Psoas muscle (tissue), 8 donors: ENCODE data around the gene DPP10. TPM values are rescaled to one million over a fixed set of nuclear protein-coding genes. Genes with fewer than 3 reads are reported as not detected.
"Not testable (repeated sequence)": the region's sequence is repeated elsewhere in the genome, so short reads cannot be mapped to it uniquely, and the experiment has no call there.

ENCODE experiments used
- ATAC-seq, 4 donors: fragments of 200-7000 bp; cut with Tn5 transposase; one replicate each; pipeline ENCODE4 v1.9.1; 2020; ENCODE audit warnings: moderate library complexity in 3 of 4, mild to moderate bottlenecking in 2 of 4
- DNase-seq, 2 donors: peaks; one replicate each; pipeline ENCODE4 v3.0.0-alpha.2; 2020
- H3K27ac ChIP-seq: fragments of 200-600 bp; one replicate; pipeline ENCODE4 v1.8.0; 2022
- H3K27me3 ChIP-seq, 3 donors: fragments of 200-600 bp in 1 of 3; one replicate each; pipeline versions ENCODE4 v1.6.1 to v1.8.0; 2013 to 2022; ENCODE audit warnings: low read length in 2 of 3, mild to moderate bottlenecking in 2 of 3, moderate library complexity in 1 of 3; ENCODE audit not compliant: insufficient read depth in 3 of 3
- H3K36me3 ChIP-seq, 2 donors: fragments of 200-600 bp in 1 of 2; one replicate each; pipeline versions ENCODE4 v1.6.1 to v1.8.0; 2013 to 2022; ENCODE audit warnings: low read depth in 1 of 2, mild to moderate bottlenecking in 1 of 2, moderate library complexity in 1 of 2; ENCODE audit not compliant: insufficient read depth in 1 of 2
- H3K4me1 ChIP-seq: fragments of 200-600 bp; one replicate; pipeline ENCODE4 v1.8.0; 2022
- H3K4me3 ChIP-seq: fragments of 200-600 bp; one replicate; pipeline ENCODE4 v1.8.0; 2022; ENCODE audit warnings: mild to moderate bottlenecking
- H3K9me3 ChIP-seq: fragments of 200-600 bp; one replicate; pipeline ENCODE4 v1.8.0; 2022
- CTCF ChIP-seq: fragments of 200-600 bp; IDR thresholded peaks from one replicate; pipeline ENCODE4 v1.8.0; 2022; ENCODE audit warnings: antibody characterized with exemption
- WGBS, 3 donors: extraction: QIAGEN DNeasy Blood & Tissue Kit; methylation state at CpG; one replicate each; pipeline versions ENCODE4 v1.1.6 to v1.1.7; 2013; 5-methylcytosine and 5-hydroxymethylcytosine counted together
- intact Hi-C, 2 donors: fragments of 100-400 bp; cut with DNase I; formaldehyde crosslinking; loops; one replicate each; pipeline versions ENCODE4 v1.11.0 to v1.14.2; 2022
- long read RNA-seq, 2 donors: library from polyadenylated mRNA; unstranded; transcript quantifications; one replicate each; pipeline ENCODE4 v2.0.0, GENCODE V29; 2021
- polyA plus RNA-seq, 3 donors: library from polyadenylated mRNA; stranded (reverse); fragments of 200-250 nt; gene quantifications; one replicate each; pipeline ENCODE4 v1.2.3, GENCODE V29; 2013
- total RNA-seq, 4 donors: library from RNA; stranded (reverse); fragmentation: NEBNext Ultra II Directional in 2 of 4; extraction: Animal tissue kit (Norgen Biotek cat#: 25700) in 2 of 4; gene quantifications; one replicate each; pipeline versions ENCODE4 v1.2.1 to v1.2.4, GENCODE V29; 2021 to 2023
- donor health status: healthy with polysubstance abuse.
- donor health status: DM: no; HTN: no; CAD: no; lungs with moderate emphysema.
- donor health status: Bipolar disorder and iron deficiency.
- donor health status: healthy.
- donor health status: DM: yes; HTN: yes; CAD: no.
- donor health status: DM: no; HTN: no; CAD: no.
- donor health status: DM: no; HTN: no; CAD: no.
- donor health status: DM: yes; HTN: yes; CAD: no.

DPP10 gene
- total RNA-seq (not detected), polyA plus RNA-seq (under 1 TPM in 2 of 3 donors, not detected in 1; 0.01 to 0.11 TPM)
- long read RNA-seq, donor 1, result 0 reads
- long read RNA-seq, donor 2, result 0 reads

DNA sequence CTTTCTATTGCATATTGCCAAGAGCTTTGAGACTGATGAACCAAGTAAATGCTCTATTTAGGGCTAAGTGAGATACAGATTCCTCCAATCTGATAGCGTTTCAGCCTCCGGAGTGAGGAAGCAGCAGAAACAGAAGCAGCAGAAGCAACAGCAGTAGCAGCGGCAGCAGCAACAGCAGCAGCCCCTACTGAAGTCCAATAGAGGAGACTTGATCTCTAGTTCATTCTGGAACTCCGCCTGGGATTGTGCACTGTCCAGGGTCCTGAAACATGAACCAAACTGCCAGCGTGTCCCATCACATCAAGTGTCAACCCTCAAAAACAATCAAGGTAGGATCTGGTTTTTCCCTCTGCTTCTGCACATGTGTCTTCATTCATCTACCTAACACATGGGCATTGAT, at the start of gene DPP10:
TSS of gene DPP10 (plus strand) at position 132 of the 400 bp plus-strand sequence.
- TF ChIP-seq CTCF, result no peak
- Histone ChIP-seq H3K9me3 (no peaks in the 10 kb centered on the region), H3K27me3 (no peaks in the 10 kb centered on the region), H3K4me3 (no peak within 1 kb of the TSS), H3K27ac (no peak within 1 kb of the TSS), H3K36me3 (no peaks in the 10 kb centered on the region), H3K4me1 (no peaks in the 10 kb centered on the region)
- intact Hi-C loops, result no loop called here
- WGBS, 3 donors, result 5 to 8% (median 6%) methylated on average over 5 of the region's 5 CpGs
- ATAC-seq, result no peak
- DNase-seq, result no peak

DNA sequence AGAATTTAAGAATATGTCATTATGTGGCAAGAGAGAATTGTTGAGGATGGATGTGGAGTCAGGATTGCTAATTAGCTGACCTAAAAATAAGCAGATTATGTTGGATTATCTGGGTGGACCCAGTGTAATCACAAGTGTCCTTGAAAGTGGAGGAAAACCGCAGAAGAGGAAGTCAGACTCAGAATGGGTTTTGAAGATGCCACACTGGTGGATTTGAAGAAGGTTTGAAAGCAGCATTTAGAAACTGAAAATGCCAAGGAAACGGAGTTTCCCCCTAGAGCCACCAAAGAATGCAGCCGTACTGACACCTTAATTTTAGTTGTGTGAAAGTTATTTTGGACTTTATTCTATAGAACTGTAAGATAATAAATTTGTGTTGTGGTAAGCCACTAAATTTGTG, 41.6 kb upstream of the DPP10 start:
- ATAC-seq (no peak), DNase-seq (no peak)
- Histone ChIP-seq H3K4me3 (no peak overlapping the region), H3K9me3 (no peaks in the 10 kb centered on the region), H3K4me1 (no peaks in the 10 kb centered on the region), H3K27me3 (no peaks in the 10 kb centered on the region), H3K27ac (no peak overlapping the region), H3K36me3 (no peaks in the 10 kb centered on the region)
- intact Hi-C loops, result no loop called here
- TF ChIP-seq CTCF, result no peak
- WGBS, 3 donors, result 76 to 79% (median 79%) methylated on average over 3 of the region's 3 CpGs

- ATAC-seq (no peak), DNase-seq (peak in 1 of 2 donors; percentile 49)
- no peak for TF ChIP-seq CTCF
- 45 to 55% (median 51%) methylated on average over 10 of the region's 10 CpGs for WGBS, 3 donors
- Histone ChIP-seq H3K27me3 (no peaks in the 10 kb centered on the region), H3K4me3 (no peak overlapping the region), H3K27ac (no peak overlapping the region), H3K9me3 (no peaks in the 10 kb centered on the region), H3K4me1 (no peaks in the 10 kb centered on the region), H3K36me3 (no peaks in the 10 kb centered on the region)
- intact Hi-C loops, result no loop called here
Observed at GRCh38 chr2:114405247-114406116, 37.0 kb upstream of the DPP10 start.

DNA sequence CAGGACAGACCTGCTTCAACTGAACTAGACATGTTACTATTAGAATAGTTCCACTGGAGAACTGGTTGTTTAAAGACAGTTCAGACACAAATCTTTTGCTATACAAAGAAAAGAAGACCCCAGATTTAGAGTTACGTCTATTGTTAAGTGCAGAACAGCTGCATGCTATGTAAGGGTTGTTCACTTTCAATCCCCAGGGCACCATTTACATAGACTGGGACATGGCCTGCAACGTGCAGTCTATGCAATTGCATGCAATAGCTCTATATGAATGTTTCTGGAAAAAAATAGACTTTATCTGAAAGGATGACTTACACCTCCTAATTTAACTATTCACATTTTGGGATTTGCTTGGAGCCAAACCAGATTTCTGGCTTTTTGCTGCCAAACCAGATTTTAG, 36.1 kb upstream of the DPP10 start:
- 25 to 30% (median 27%) methylated on average over 2 of the region's 2 CpGs for WGBS, 3 donors
- Histone ChIP-seq H3K27ac (no peak overlapping the region), H3K27me3 (no peaks in the 10 kb centered on the region), H3K9me3 (no peaks in the 10 kb centered on the region), H3K4me1 (no peaks in the 10 kb centered on the region), H3K36me3 (no peaks in the 10 kb centered on the region), H3K4me3 (no peak overlapping the region)
- intact Hi-C loops, result no loop called here
- DNase-seq (no peak), ATAC-seq (no peak)
- TF ChIP-seq CTCF, result no peak

GRCh38 chr2:114407353-114407752, 35.1 kb upstream of the DPP10 start:
- WGBS, 3 donors, result 84 to 94% (median 90%) methylated on average over 4 of the region's 5 CpGs
- not testable (repeated sequence) for H3K27ac ChIP-seq

More at GRCh38 chr2:114407353-114407752, 35.1 kb upstream of the DPP10 start:
- H3K9me3 ChIP-seq, intact Hi-C loops, H3K4me1 ChIP-seq, H3K4me3 ChIP-seq, ATAC-seq, DNase-seq, H3K36me3 ChIP-seq, H3K27me3 ChIP-seq: not testable (repeated sequence)
